DMS114 treated with DMSO at 0.1 percent for 48 hours (cell line): Measurements from ENCODE around the gene PDS5A.
"Not testable (repeated sequence)": the region's sequence is repeated elsewhere in the genome, so short reads cannot be mapped to it uniquely, and the experiment has no call there.

Experiments
- DNase-seq: peaks from one replicate; lab custom pipeline; 2025; ENCODE audit not compliant: unreplicated experiment; lab: John Stamatoyannopoulos, UW

Gene PDS5A

DNA sequence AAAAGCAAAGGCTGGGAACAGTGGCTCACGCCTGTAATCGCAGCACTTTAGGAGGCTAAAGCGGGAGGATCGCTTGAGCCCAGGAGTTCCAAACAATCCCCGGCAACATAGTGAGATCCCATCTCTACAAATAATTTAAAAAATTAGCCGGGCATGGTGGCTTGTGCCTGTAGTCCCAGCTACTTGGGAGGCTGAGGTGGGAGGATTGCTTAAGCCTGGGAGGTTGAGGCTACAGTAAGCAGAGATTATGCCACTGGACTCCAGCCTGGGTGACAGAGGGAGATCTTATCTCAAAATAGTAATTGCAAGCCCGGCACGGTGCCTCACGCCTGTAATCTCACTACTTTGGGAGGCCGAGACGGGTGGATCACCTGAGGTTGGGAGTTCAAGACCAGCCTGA is 139.3 kb downstream of the PDS5A start:
- DNase-seq: not testable (repeated sequence)

DNA sequence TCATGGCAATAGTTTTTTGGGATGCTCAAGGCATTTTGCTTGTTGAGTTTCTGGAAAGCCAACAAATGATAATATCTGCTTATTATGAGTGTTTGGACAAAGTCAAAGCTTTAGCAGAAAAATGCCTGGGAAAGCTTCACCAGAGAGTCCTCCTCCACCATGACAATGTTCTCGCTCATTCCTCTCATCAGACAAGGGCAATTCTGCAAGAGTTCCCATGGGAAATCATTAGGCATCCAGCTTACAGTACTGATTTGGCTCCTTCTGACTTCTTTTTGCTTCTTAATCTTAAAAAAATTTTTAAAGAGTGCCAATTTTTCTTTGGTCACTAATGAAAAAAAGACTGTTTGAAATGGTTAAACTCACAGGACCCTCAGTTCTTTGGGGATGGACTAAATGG is 143.4 kb downstream of the PDS5A start:
- DNase-seq: no peak

- DNase-seq: no peak
These were observed 151.9 kb downstream of the PDS5A start for GRCh38 chr4:39825741-39826231.

DNA sequence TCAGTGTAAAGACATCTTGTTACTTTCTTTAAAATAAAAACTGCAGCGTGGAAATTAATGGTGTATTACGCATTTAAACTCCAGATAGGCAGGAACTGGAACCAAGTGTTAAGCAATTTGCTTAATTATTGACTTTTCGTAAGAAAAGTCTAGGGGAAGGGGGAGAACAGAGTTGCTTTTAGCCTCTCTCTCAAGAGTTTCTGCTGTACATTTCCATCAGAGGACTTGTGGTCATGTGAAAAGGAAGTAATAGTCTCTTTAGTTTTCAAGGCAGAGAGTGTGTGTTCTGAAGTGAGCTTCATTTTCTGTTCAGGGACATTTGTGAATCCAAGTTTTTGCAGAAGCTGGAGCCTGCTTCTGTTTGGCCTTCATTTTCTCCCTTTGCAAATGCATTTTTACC is 152.6 kb downstream of the PDS5A start:
- DNase-seq: no peak

GRCh38 chr4:39823191-39823590 is 154.5 kb downstream of the PDS5A start:
- DNase-seq: no peak

GRCh38 chr4:39822662-39823061 is 155.0 kb downstream of the PDS5A start:
- DNase-seq: no peak

DNA sequence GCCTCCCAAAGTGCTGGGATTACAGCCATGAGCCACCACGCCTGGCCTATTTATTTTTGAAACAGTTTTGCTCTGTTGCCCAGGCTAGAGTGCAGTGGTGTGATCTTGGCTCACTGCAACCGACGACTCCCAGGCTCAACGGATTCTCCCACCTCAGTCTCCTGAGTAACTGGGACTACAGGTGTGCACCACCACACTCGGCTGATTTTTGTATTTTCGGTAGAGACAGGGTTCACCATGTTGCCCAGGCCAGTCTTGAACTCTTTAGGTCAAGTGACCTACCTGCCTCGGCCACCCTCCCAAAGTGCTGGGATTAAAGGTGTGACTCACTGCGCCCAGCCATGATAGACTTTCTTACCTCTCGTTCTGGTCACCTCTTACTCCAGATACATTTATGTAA is 155.8 kb downstream of the PDS5A start:
- no peak for DNase-seq

DNA sequence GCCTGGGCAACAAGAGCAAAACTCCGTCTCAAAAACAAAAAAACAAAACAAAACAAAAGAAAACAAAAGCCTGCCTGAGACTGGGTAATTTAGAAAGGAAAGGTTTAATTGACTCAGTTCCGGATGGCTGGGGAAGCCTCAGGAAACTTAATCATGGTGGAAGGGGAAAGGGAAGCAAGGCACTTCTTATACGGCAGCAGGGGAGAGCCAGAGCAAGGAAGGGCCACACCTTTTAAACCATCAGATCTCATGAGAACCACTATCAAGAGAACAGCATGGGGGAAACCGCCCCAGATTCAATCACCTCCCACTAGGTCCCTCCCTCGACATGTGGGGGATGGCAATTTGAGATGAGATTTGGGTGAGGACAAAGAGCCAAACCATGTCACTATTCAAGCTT is 157.5 kb downstream of the PDS5A start:
- no peak for DNase-seq

DNA sequence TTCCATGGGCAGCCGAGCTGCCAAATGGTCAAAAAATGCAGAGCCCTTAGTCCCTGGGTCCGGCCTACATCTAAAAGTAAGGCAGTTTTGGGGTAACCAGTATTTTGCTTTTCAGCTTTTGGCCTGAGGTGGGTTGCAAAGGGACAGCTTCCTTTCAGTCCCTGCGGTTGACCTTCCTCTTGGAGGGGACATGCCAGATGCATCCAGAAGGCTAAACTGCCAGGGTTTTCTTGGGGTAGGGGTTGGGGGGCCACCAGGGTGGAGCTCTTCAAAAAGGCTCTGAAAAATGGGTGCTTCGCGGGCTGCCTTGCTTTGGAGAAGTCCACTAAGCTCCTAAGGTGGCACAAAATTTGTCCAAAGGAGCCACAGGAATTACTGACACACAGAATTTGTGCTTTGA is 159.1 kb downstream of the PDS5A start:
- DNase-seq: no peak

DNA sequence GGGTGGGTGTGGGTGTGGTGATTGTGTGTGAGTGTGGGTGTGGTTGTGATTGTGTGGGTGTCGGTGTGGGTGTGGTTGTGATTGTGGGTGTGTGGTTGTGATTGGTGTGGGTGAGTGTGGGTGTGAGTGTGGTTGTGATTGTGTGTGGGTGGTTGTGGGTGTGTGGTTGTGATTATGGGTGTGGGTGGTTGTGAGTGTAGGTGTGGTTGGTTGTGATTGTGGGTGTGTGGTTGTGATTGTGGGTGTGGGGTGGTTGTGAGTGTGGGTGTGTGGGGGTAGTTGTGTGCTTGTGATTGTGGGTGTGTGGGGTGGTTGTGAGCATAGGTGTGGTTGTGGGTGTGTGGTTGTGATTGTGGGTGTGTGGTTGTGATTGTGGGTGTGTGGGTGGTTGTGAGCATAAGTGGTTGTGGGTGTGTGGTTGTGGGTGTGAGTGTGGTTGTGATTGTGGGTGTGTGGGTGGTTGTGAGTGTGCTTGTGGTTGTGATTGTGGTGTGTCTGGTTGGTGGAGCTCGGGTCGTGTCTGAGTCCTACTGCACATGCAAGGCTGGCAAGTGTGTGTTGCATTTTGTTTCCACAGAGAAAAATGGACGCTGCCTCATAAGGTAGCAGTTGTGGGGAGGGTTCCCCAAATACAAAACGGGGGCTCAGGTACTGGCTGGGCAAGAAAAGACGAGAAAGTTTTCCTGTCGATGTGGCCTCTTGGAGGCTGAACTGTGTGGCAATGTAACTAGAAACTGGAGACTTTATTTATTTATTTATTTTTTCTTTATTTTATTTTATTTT is 163.1 kb downstream of the PDS5A start:
- DNase-seq: no peak

DNA sequence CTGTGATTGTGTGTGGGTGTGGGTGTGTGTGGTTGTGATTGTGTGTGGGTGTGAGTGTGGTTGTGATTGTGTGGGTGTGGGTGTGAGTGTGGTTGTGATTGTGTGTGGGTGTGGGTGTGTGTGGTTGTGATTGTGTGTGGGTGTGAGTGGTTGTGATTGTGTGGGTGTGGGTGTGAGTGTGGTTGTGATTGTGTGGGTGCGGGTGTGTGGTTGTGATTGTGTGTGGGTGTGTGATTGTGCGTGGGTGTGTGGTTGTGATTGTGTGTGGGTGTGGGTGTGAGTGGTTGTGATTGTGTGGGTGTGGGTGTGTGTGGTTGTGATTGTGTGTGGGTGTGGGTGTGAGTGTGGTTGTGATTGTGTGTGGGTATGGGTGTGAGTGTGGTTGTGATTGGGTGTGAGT is 163.9 kb downstream of the PDS5A start:
- DNase-seq: not testable (repeated sequence)

GRCh38 chr4:39813033-39813432 is 164.7 kb downstream of the PDS5A start:
- not testable (repeated sequence) for DNase-seq

DNA sequence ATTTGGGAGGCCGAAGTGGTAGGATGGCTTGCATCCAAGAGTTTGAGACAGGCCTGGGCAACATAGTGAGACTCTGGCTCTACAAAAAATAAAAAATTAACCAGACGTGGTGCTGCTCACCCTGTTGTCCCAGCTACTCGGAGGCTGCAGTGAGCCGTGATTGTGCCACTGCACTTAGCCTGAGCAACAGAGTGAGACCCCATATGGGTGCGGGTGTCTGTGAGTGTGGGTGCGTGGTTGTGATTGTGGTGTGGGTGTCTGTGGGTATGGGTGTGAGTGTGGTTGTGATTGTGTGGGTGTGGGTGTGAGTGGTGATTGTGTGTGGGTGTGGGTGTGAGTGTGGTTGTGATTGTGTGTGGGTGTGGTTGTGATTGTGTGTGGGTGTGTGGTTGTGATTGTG is 165.2 kb downstream of the PDS5A start:
- DNase-seq: no peak

GRCh38 chr4:39808231-39808749 is 169.4 kb downstream of the PDS5A start:
- DNase-seq: no peak

- no peak for DNase-seq
These were observed 175.7 kb downstream of the PDS5A start for GRCh38 chr4:39802005-39802404.

DNA sequence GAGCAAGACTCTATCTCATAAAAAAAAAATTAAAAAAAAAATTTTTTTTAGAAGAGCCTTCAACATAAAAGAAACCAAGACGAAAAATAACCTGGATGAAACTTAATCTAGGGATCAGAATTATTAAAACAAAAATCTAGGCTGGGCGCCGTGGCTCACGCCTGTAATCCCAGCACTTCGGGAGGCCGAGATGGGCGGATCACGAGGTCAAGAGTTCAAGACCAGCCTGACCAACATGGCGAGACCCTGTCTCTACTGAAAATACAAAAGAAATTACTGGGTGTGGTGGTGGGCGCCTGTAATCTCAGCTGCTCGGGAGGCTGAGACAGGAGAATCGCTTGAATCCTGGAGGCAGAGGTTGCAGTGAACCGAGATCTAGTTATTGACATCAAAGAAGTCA is 184.7 kb downstream of the PDS5A start:
- DNase-seq: not testable (repeated sequence)

- DNase-seq: no peak
These were observed 185.2 kb downstream of the PDS5A start for GRCh38 chr4:39792529-39792928.

- DNase-seq: no peak
These were observed 185.6 kb downstream of the PDS5A start for GRCh38 chr4:39792128-39792527.

GRCh38 chr4:39786838-39787237 is 190.9 kb downstream of the PDS5A start:
- DNase-seq: no peak

GRCh38 chr4:39785083-39785482 is 192.6 kb downstream of the PDS5A start:
- no peak for DNase-seq

DNA sequence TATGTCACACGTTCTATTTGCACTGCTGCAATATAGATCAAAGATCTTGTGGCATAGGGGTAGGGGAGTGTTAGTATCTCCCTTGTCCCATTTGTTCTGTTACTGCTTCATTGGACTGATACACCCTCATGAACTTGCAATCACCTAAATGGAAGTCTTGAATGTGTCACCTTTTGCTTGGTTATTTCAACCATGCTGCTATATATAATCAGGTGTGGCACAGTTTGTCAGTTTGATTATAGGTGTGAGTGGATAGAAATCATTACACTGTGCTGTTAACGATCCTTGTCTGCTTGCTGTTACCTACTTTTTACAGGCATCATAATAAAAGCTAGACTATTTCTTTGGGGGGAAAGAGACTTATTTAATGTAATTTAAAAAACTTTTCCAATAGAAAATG is 195.7 kb downstream of the PDS5A start:
- DNase-seq: not testable (repeated sequence)
